BE2C (cell line): ENCODE results near the gene GSS.

Experiments used
- DNase-seq: peaks from one replicate; pipeline ENCODE4 v3.0.0-alpha.2; 2020
- H3K27me3 ChIP-seq: fragments of 250-450 bp; sonication (Bioruptor Pico); 2 replicates; pipeline ENCODE4 v1.5.1; 2020; ENCODE audit warnings: mild to moderate bottlenecking
- H3K36me3 ChIP-seq: fragments of 250-450 bp; sonication (Bioruptor Pico); 2 replicates; pipeline ENCODE4 v1.5.1; 2020; ENCODE audit warnings: mild to moderate bottlenecking
- H3K4me1 ChIP-seq: fragments of 250-450 bp; sonication (Bioruptor Pico); 2 replicates; pipeline ENCODE4 v1.5.1; 2020
- H3K4me3 ChIP-seq: 2 replicates; pipeline ENCODE4 v1.5.1; 2011; ENCODE audit warnings: low read depth, low read length
- H3K9me3 ChIP-seq: fragments of 250-450 bp; sonication (Bioruptor Pico); 2 replicates; pipeline ENCODE4 v1.5.1; 2020
- CTCF ChIP-seq: IDR thresholded peaks from 2 replicates; pipeline ENCODE4 v1.5.1; 2012; ENCODE audit warnings: mild to moderate bottlenecking, low read depth, low read length

The GSS gene

GRCh38 chr20:34994509-34995131 lies 39.0 kb upstream of the GSS start:
- no peak for DNase-seq
- no peaks in the 10 kb centered on the region for H3K9me3 ChIP-seq
- no peak overlapping the region for H3K4me3 ChIP-seq
- H3K36me3 ChIP-seq = peaks cover 11% of the 10 kb centered on the region
- H3K27me3 ChIP-seq = no peaks in the 10 kb centered on the region
- peaks cover 4% of the 10 kb centered on the region; the same call in 1 of the 2 replicates for H3K4me1 ChIP-seq
- TF ChIP-seq CTCF = no peak

- peaks cover 4% of the 10 kb centered on the region; the same call in 1 of the 2 replicates for H3K4me1 ChIP-seq
- TF ChIP-seq CTCF = no peak
- no peak overlapping the region for H3K4me3 ChIP-seq
- H3K27me3 ChIP-seq = no peaks in the 10 kb centered on the region
- H3K9me3 ChIP-seq = no peaks in the 10 kb centered on the region
- peaks cover 11% of the 10 kb centered on the region for H3K36me3 ChIP-seq
- no peak for DNase-seq
Measured at GRCh38 chr20:34993941-34994508, 38.4 kb upstream of the GSS start.

GRCh38 chr20:34992751-34993417 lies 37.3 kb upstream of the GSS start:
- peaks cover 7% of the 10 kb centered on the region for H3K36me3 ChIP-seq
- no peaks in the 10 kb centered on the region for H3K27me3 ChIP-seq
- DNase-seq = no peak

GRCh38 chr20:34990661-34991214 lies 35.1 kb upstream of the GSS start:
- Histone ChIP-seq H3K27me3 (no peaks in the 10 kb centered on the region), H3K9me3 (no peaks in the 10 kb centered on the region), H3K4me3 (no peak overlapping the region), H3K36me3 (no peaks in the 10 kb centered on the region), H3K4me1 (no peaks in the 10 kb centered on the region)
- TF ChIP-seq CTCF = no peak
- DNase-seq = no peak

More at GRCh38 chr20:34992751-34993417, 37.3 kb upstream of the GSS start:
- TF ChIP-seq CTCF = no peak
- Histone ChIP-seq H3K4me3 (no peak overlapping the region), H3K9me3 (no peaks in the 10 kb centered on the region), H3K4me1 (peaks cover 4% of the 10 kb centered on the region; the same call in 1 of the 2 replicates)

- H3K9me3 ChIP-seq = no peaks in the 10 kb centered on the region
- H3K27me3 ChIP-seq = no peaks in the 10 kb centered on the region
- H3K4me3 ChIP-seq = no peak overlapping the region
- H3K4me1 ChIP-seq = no peaks in the 10 kb centered on the region
- TF ChIP-seq CTCF = no peak
- no peaks in the 10 kb centered on the region for H3K36me3 ChIP-seq
- no peak for DNase-seq
Measured at GRCh38 chr20:34990231-34990630, 34.6 kb upstream of the GSS start.
